H54 (cell line): ENCODE data around the gene PPP1CA.

Experiments
- DNase-seq: peaks from one replicate; pipeline ENCODE4 v3.0.0; 2011; ENCODE audit warnings: low spot score, mixed read lengths; ENCODE audit not compliant: insufficient read length
- FAIRE-seq: peaks from 3 replicates; lab custom pipeline; 2011; peaks lifted over from hg19 to GRCh38; lab: Jason Lieb, UNC
- POLR2A ChIP-seq: IDR thresholded peaks from 2 replicates; pipeline ENCODE4 v1.6.1; 2011; ENCODE audit warnings: low read depth, mild to moderate bottlenecking, low read length

Gene PPP1CA

GRCh38 chr11:67398661-67399563, 2.7 kb downstream of the PPP1CA start:
- TF ChIP-seq POLR2A = no peak
- no peak for FAIRE-seq
- no peak for DNase-seq

DNA sequence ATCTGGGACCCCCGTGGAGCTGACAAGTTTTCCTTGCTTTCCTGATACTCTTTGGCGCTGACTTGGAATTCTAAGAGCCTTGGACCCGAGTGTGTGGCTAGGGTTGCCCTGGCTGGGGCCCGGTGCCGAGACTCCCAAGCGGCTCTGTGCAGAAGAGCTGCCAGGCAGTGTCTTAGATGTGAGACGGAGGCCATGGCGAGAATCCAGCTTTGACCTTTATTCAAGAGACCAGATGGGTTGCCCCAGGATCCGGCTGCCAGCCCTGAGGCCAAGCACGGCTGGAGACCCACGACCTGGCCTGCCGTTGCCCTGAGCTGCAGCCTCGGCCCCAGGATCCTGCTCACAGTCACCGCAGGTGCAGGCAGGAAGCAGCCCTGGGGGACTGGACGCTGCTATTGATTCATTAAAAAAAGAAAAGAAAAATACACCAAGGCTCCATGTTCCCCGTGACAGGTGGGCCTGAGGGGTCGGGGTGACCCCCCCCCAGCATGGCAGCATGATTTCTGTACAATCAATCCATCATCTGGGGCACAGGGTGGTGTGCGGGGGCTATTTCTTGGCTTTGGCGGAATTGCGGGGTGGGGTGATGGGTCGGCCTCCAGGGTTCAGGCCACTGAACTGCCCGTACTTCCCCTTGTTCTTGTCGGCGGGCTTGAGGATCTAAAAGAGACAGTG, 3.5 kb downstream of the PPP1CA start:
- DNase-seq = no peak
- TF ChIP-seq POLR2A = no peak
- FAIRE-seq = no peak

- no peak for FAIRE-seq
- no peak for TF ChIP-seq POLR2A
- DNase-seq = no peak
Measured at GRCh38 chr11:67397536-67397935, 4.1 kb downstream of the PPP1CA start.

DNA sequence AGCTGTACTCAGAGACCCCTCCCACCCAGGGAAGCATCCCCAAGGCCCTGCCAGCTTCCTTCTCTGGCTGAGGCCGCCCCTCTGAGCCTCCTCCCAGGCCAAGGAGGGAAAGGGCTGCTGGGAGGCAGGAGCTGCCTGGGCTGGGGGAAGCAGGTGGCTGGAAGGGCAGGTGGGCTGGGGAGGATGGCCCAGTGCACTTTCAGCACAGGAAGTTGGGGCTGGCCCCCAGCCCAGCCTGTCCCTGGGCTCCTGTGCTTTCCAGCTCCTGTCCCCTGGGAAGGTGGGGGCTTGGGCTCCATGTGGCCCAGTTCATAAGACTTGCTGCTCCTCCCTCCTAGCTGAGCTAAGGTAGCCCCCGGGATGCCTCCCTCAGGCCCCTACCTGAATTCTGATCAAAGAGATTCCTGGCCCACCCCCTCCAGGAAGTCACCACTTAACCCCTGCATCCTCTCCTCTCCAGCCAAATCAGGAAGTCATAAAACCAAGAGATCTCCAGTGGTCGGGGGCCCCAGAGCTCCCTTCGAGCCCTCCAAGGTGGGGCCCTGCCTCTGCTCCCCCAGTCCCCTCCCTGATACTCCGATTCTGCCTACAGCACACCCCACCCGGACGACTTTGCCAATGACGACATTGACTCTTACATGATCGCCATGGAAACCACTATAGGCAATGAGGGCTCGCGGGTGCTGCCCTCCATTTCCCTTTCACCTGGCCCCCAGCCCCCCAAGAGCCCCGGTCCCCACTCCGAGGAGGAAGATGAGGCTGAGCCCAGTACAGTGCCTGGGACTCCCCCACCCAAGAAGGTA, 4.9 kb downstream of the PPP1CA start:
- no peak for DNase-seq
- FAIRE-seq = no peak
- TF ChIP-seq POLR2A = no peak

GRCh38 chr11:67396259-67396581, 5.4 kb downstream of the PPP1CA start:
- FAIRE-seq (no peak), DNase-seq (no peak)
- no peak for TF ChIP-seq POLR2A

GRCh38 chr11:67395555-67396258, 6.0 kb downstream of the PPP1CA start:
- FAIRE-seq (no peak), DNase-seq (no peak)
- TF ChIP-seq POLR2A = no peak

DNA sequence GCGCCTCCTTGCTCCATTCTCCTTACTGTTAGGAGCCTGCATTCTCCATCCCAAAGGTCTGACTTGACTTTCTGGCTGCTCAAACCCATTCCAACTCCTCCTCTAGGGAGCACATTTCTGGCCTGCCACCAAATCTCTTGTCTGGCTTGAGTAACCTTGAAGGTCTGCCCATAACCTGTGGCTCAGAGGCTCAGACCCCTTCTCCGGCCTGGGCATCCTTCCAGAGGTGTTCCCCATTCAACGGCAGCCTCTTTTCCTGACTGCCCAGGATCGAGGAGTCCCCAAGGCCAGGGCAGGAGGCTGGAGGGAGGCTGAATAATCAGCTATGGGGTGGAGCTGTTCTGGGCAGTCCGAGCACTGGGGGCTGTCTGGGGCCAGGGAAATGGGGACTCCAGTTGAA, 7.7 kb downstream of the PPP1CA start:
- no peak for TF ChIP-seq POLR2A
- FAIRE-seq = no peak
- no peak for DNase-seq

- TF ChIP-seq POLR2A = no peak
- FAIRE-seq (no peak), DNase-seq (no peak)
Measured at GRCh38 chr11:67393437-67393836, 8.2 kb downstream of the PPP1CA start.

GRCh38 chr11:67392183-67392715, 9.4 kb downstream of the PPP1CA start:
- DNase-seq (no peak), FAIRE-seq (no peak)

GRCh38 chr11:67391304-67392182, 10.1 kb downstream of the PPP1CA start, which contains the start of gene RAD9A:
TSS of gene RAD9A (plus strand) at chr11:67391986. CDS start at chr11:67392045, 59 bp downstream.
- peak; percentile 97 for DNase-seq
- FAIRE-seq = no peak
- TF ChIP-seq POLR2A = peak; percentile 71

More at GRCh38 chr11:67392183-67392715, 9.4 kb downstream of the PPP1CA start:
- no peak for TF ChIP-seq POLR2A

DNA sequence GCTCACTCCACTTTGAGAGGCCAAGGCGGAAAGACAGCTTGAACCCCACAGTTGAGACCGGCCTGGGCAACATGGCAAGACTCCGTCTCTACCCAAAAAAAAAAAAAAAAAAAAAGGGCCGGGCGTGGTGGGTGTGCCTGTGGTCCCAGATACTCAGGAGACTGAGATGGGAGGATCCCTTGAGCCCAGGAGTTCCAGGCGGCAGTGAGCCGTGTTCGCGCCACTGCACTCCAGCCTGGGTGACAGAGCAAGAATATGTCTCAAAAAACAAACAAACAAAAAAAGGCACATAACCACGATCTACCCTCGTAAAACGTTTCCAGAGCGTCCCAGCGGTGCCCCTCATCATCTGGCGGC, 10.7 kb downstream of the PPP1CA start:
- DNase-seq (no peak), FAIRE-seq (no peak)
- TF ChIP-seq POLR2A = no peak

GRCh38 chr11:67389477-67389876, 12.2 kb downstream of the PPP1CA start:
- no peak for DNase-seq
- no peak for FAIRE-seq
- TF ChIP-seq POLR2A = no peak
